OCI-M2 (cell line): ENCODE data around the gene PRUNE1.

Experiments used
- DNase-seq: peaks from one replicate; lab custom pipeline; 2025; ENCODE audit not compliant: unreplicated experiment; lab: John Stamatoyannopoulos, UW

The PRUNE1 gene

GRCh38 chr1:151005729-151006319, 2.4 kb upstream of the PRUNE1 start:
- DNase-seq, result no peak

GRCh38 chr1:151006327-151007052, 1.8 kb upstream of the PRUNE1 start, which contains the start of gene MINDY1:
TSS of gene MINDY1 (minus strand) at chr1:151006902. CDS start at chr1:151002617, 4,285 bp downstream.
- DNase-seq, result no peak

GRCh38 chr1:151007853-151008243, 401 bp upstream of the PRUNE1 start:
- DNase-seq, result no peak

- no peak for DNase-seq
Measured at GRCh38 chr1:151009206-151009587, 948 bp downstream of the PRUNE1 start.

- DNase-seq, result no peak
Measured at GRCh38 chr1:151009674-151010345, 1.6 kb downstream of the PRUNE1 start.

DNA sequence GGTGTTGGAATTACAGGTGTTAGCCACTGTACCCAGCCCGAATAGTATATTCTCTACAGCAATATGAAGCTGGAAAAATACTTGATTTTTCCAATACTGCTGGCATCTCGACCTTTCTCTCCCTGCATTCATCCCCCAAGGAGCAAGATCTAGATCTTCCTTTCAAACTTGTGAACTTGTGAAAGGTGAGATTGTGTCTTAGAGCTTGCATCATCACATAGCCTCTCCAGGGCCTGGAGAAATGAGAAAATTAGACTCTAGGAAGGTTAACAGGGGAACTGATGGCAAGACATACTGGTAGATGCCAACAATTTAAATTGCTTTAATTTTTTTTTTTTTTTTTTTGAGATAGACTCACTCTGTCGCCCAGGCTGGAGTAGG, 2.1 kb downstream of the PRUNE1 start:
- DNase-seq, result no peak

- DNase-seq, result no peak
Measured at GRCh38 chr1:151011154-151011850, 3.1 kb downstream of the PRUNE1 start.

GRCh38 chr1:151012684-151013471, 4.6 kb downstream of the PRUNE1 start:
- DNase-seq, result no peak

GRCh38 chr1:151013518-151013917, 5.3 kb downstream of the PRUNE1 start:
- DNase-seq, result no peak

DNA sequence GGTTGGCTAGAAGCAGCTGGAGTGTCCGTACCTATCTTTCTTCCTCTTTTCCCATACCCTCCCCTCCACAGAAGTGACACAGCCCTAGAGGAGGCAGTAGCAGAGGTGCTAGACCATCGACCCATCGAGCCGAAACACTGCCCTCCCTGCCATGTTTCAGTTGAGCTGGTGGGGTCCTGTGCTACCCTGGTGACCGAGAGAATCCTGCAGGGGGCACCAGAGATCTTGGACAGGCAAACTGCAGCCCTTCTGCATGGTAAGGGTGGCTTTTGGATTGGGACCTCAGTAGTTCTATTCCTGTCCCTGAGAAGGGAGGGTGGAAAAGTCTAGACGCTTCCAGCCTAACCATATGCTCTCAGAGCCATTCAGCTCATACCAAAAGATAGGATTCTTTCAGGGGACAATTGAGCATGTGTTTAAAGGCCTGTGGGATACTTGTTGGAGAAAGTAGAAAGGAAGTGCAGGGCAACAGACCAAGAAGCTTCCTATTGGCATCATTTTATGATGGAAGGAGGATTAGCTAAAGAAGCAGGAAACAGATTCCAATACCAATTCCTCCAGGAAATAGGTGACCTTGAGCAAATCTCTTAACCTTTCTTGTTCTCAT, 16.4 kb downstream of the PRUNE1 start:
- DNase-seq, result no peak

DNA sequence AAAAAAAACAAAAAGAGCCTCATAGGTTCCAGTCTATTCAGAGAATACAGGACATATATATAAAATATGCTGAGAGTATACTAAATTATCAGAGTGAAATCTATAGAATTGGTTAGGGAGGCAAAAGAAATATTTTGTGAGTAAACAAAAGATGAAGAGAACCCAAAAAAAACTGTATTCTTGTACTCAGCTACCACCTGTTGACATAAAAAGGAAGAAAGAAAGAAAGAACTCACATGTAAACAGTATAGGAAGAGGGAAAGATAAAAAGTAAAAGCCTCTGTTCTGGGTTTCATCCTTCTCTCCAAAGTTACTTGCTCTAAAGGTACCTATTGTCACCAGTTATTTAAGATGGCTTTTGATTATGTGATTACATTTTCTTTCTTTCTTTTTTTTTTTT, 18.2 kb downstream of the PRUNE1 start:
- DNase-seq, result no peak

DNA sequence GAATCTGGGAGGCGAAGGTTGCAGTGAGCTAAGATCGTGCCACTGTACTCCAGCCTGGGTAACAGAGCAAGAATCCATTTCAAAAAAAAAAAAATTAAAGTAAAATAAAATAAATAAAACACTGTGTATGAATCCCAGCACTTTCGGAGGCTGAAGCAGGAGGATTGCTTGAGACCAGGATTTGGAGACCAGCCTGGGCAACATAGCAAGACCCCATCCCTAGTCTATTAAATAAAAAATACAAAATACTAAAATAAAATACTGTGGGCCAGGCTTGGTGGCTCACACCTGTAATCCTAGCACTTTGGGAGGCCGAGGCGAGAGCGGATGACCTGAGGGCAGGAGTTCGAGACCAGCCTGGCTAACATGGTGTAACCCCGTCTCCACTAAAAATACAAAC, 23.9 kb downstream of the PRUNE1 start:
- no peak for DNase-seq

DNA sequence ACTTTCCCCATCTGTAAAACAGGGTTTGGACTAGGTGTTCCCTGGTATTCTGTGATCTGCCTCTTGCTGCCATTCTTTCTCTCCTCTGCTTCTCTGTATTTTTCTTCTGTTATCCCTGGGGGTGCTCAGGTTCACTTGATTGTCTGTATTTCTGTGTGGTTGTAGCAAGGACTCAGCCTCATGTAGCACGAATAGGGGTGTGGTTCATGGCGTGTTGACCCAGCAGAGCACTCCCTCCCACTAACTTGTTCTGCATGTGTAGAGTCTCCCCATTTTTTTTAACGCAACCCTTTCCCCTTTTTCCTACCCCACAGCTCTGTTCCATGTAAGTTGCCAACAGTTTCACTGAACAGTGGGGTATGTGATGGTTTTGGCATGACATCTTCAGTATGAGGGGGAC, 26.9 kb downstream of the PRUNE1 start:
- no peak for DNase-seq

DNA sequence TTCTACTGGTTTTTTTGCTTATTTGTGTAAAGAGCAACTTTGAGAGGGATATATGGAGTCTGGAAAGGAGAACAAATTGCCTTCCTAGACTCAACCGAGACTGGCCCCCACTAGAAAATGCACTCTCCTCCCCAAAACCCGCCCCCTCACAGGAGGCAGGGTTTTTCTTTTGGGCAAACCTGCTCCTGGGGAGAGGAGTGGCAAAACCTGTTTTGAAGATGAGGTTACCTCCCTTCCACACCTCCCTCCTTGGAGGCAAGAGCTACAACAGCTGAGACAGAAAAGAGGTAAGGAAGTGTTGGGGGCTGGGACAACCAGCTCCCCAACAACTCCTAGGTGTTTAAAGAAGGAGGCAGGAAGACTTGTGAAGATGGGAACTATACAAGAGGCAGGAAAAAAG, 28.1 kb downstream of the PRUNE1 start, which contains the start of gene BNIPL:
BNIPL (plus strand) TSS at position 231 of the 400 bp plus-strand sequence; CDS start at position 371, 140 bp downstream.
- DNase-seq, result no peak

DNA sequence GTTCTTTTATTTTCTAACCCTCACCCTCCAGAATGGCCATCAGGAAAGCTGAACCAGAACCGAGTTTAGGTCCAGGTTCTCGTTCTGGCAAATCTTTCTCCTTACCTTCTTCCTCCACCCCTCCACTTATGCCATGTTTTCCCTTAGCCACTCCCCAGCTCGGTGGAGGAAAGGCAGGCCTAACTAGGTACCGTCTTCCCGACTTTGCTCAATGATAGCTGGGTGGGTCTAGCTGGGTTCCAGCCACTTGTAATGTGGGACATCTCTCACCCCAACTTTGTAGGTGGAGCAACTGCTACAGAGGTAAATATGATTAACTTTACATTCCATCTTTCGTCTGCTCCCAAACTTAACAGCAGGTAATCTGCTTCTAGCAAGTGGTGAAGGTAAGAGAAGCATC, 28.8 kb downstream of the PRUNE1 start:
- no peak for DNase-seq

- no peak for DNase-seq
Measured at GRCh38 chr1:151039521-151039920, 31.3 kb downstream of the PRUNE1 start.

GRCh38 chr1:151043163-151043562, 34.9 kb downstream of the PRUNE1 start:
- DNase-seq, result no peak

DNA sequence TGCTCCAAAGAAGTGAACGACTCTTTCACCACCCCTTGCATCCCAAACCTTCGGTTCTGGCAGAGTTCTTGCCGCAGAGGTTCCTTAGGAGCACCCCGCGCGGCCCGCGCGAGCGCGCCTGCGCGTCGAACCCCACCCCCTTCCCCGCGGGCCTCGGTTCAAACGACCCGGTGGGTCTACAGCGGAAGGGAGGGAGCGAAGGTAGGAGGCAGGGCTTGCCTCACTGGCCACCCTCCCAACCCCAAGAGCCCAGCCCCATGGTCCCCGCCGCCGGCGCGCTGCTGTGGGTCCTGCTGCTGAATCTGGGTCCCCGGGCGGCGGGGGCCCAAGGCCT, 39.3 kb downstream of the PRUNE1 start, which contains the start of gene C1orf56:
C1orf56 (plus strand) TSS at position 161 of the 334 bp plus-strand sequence; CDS start at position 258, 97 bp downstream.
- DNase-seq, result no peak

DNA sequence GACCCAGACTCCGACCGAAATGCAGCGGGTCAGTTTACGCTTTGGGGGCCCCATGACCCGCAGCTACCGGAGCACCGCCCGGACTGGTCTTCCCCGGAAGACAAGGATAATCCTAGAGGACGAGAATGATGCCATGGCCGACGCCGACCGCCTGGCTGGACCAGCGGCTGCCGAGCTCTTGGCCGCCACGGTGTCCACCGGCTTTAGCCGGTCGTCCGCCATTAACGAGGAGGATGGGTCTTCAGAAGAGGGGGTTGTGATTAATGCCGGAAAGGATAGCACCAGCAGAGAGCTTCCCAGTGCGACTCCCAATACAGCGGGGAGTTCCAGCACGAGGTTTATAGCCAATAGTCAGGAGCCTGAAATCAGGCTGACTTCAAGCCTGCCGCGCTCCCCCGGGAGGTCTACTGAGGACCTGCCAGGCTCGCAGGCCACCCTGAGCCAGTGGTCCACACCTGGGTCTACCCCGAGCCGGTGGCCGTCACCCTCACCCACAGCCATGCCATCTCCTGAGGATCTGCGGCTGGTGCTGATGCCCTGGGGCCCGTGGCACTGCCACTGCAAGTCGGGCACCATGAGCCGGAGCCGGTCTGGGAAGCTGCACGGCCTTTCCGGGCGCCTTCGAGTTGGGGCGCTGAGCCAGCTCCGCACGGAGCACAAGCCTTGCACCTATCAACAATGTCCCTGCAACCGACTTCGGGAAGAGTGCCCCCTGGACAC, 39.8 kb downstream of the PRUNE1 start:
- DNase-seq, result no peak

- DNase-seq, result no peak
Measured at GRCh38 chr1:151048645-151049032, 40.4 kb downstream of the PRUNE1 start.
